Measurements from ENCODE around the gene ZBTB2. TPM values are rescaled to one million over a fixed set of nuclear protein-coding genes. Genes with fewer than 3 reads are reported as not detected.
"Not testable (repeated sequence)": the region's sequence is repeated elsewhere in the genome, so short reads cannot be mapped to it uniquely, and the experiment has no call there.

The ZBTB2 gene
- total RNA-seq, 1 experiment from 2014 or later, result 20.3 TPM

DNA sequence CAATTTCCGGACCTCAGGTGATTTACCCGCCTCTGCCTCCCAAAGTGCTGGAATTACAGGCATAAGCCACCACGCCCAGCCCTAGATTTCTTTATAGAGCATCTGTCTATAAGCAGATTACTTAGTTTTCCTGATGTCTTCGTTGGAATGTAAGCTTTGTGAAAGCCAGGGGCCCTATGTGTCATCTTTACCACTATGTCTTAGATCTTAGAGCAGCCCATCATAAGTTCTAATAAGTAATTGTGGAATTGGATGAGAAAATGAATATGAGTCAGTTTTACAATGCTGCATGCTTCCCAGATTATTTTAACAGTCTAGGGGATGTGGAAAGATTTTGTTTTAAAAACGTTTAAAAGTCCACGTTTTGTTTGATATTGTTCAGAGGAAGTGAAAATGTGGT, 9.1 kb upstream of the ZBTB2 start:
- DNase-seq (ENCODE audit: low spot score), result no peak

DNA sequence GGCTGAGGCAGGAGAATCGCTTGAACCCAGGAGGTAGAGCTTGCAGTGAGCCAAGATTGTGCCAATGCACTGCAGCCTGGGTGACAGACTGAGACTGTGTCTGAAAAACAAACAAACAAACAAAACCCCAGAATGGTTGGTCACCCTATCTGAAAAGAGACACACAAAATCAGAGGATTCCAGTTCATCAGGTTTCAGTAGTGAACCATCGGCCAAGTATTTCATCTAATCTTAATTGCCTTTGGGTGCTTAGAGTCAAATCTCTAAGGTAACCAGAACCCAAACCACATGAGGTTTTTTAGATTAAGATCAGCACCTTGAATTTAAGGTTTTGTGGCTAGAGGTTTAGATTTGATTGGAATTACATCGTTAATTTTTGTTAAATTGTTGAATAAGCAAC, 8.3 kb upstream of the ZBTB2 start:
- peak; percentile 30 for DNase-seq (ENCODE audit: low spot score)

DNA sequence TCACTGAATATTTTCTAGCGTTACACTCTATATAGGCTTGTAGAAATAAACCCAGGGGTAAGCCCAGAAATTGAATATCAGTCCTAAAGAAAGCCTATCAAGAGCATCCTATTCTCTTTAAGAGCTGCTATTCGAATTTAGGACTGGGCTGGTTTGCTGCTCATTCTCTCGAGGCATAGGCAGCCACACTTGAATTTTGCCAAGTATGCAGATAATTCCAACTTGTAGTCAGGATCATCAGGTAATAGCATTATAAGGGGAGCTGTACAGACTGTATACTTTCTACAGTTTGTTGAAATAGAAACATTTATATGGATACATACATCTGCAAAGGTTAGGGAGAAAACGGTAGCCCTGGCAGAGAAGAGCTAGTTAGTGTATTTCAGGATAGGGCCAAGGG, 2.1 kb upstream of the ZBTB2 start:
- no peak for DNase-seq (ENCODE audit: low spot score)

DNA sequence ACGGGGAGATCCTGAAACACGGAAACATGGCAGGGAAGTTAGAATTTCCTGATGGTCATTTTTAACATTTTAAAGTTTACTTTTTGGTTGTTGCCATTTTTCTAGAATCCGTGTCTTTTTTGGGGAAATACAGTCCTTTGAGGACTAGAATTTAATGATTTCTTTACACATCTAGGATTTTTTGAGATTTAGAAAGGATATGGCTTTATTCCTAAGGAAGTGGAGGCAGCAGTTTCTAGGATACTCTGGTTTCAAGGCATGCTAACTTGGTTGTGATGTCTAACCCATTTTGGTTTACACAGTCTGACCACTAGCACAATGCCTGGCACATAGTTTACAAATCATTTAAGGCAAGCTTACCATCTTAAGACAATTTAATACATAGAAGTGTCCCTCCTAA, 1.1 kb upstream of the ZBTB2 start:
- no peak for DNase-seq (ENCODE audit: low spot score)

DNA sequence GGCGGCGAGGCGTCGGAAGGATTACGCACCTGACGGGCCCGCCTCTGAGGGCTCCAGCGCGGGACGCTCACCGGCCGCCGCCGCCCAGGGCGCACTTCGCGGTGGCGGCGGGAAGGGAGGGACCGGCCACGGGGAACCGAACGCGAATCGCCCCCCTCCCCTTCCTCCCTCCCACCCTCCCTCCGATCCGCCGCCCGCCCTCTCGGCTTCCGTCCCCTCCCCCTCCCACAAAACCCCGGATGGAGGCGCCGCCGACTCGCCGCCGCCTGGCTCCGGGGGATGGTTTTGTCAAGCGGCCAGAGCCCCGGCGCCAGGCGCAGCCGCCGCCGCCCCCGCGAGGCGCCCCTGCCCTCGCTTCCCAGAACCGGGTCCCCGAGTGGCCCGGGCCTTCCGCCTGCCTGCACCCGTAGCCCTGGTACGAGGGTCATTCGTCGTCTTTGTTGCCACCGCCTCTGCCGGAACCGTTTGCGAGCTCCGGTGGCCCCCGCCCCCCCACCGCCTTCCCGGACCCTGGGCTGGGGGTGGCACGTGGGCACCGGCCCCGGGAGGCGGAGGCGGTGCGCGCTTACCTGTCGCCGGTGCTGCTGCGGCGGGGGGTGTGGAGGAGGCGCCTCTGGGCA, 398 bp downstream of the ZBTB2 start:
- DNase-seq (ENCODE audit: low spot score), result peak; percentile 38

DNA sequence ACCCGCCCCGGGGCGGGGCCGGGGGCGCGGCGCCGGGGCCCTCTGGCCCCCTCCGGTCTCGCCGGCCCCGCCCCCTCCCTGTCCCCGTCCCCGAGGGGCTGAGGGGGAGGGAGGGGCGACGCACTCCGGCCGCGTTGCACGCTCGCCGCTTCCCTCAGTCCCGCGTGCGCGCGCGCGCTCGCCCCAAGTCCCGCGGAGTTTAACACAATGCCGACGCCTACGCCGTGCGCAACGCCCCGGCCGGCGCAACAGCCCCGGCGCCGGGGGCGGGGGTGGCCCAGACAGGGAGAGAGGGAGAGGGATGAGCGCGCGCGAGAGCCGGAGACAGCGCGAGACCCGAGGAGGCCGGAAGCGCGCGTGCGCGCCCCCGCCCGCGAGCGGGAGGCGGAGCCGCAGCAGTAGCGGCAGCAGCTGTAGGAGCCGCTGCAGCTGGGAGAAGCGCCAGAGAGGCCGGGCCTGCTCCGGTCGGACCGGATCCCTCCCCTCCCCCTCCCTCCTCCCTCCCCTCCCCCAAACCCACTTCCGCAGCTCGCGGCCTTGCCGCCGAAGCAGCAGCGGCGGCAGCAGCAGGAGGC, 996 bp downstream of the ZBTB2 start:
- DNase-seq (ENCODE audit: low spot score), result peak; percentile 98

DNA sequence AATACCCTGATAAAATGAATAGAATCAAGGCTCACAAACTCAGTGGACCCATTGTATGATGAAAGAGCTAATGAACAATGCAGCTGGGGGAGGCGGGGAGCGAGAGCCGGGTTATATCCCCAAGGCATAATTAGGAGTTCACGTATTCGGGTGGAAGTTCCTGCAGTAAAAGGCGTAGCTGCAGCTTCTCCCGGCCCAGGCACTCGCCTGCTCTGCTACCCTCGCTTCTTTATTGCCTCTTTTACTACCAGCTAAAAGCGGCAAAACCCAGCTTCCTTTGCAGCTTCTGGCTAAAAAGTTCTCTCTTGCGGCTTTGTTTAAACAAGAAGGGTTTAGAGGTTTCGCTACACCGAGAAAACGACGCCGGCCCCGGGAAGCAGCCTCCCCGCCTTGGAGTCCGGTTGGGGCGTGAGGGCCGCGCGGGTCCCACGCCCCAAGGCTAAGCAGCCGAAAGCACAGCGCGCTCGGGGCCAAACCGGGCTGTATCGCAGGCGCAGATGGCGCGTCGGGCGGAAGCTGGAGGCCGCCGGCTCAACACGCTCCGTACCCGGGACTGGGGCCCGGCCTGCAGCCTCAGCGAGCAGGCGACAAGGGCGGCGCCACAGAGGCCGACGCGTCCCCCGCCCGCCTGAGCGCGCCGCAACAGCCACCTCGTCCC, 1.6 kb downstream of the ZBTB2 start:
- peak; percentile 76 for DNase-seq (ENCODE audit: low spot score)

DNA sequence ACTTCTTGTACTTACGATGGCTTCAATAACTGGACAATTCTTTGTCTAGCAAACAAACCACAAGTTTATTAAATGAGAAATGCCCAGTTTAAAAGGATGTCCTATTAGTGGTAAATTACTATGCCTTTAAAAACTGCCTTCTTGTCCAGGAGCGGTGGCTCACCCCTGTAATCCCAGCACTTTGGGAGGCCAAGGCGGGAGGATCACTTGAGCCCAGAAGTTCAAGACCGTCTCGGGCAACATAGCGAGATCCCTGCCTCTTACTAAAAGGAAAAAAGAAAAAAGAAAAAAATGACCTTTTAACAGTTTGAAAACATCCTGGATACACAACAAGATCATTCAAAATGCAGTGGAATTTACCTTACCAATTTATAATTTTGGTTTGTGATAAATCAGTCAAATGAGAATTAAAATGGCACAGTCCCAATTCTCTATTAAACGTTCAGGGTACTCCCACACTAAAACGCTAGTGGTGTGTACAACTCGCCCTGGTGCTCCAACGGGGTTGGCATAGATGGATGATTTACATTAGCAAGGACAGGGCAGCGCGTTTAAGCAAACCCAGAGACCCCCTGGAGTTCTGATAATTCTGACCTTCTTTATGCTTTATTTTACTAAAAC, 2.3 kb downstream of the ZBTB2 start:
- no peak for DNase-seq (ENCODE audit: low spot score)

DNA sequence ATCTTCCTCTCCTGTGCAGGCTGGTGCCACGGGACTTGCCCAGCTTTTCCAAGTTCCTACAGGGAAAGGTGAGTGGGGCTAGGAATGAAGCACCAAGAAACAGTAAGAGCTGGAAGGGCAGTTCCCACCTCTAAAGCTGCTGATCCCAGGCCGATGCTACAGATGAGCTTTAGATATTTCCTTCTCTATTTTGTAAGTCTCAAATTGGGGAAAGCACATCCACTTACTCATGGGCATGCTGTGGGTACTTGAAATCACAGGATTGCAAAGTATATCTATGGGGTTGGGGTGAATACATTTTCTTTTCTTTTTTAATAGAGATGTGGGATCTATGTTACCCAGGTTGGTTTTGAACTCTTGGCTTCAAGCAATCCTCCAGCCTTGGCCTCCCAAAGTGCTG, 3.1 kb downstream of the ZBTB2 start:
- no peak for DNase-seq (ENCODE audit: low spot score)

DNA sequence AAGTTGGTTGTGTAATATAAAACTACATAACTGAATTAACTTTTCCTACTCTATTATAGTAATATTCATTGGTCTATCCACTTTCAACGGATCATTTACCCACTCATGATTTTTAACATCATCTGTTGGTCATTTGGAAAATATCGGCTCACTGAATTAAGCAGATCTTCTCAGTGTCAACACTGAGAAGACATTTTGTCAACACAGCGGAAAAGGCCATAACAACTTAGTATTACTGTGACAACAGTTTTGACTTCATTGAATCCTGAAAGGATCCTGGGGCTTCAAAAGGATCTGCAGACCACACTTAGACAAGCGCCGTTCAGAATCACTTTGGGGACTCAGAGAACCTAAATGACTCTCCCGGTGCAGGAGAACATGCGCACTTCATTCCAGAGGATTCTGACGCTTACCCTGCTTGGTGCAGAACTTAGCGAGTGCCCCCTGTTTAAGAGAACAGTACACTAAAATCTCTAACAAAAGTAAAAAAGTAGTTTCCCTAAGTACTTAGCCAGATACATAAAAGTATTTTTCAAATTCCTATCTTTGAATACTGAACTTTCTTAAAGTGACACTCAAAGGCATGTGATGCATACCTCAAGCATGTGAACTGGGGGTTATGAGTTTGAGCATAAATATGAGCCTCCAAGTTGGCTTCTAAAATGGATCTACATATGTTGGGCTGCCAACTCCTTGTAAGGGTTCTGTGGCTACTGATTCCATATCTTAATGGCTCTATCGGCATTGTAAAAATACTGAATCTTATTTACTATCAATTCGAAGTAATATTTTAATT, 4.0 kb downstream of the ZBTB2 start:
- no peak for DNase-seq (ENCODE audit: low spot score)

DNA sequence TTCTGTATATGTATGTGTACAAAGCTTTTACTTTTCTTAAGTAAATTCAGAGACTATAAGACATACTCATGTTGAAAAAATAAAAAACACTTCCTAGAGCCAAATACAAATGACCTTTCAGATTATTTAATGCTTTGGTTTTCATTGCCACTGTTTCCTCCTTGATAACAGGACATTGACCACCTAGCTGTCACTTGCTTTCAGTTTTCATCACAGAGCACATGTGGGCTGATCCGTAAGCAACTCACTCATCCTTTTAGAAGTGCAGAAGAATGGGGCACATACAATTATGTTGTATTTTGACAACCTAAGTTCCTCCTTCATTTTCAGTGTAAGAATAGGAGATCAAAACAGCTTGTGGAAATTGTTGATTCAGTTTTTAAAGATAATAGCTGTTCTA, 6.2 kb downstream of the ZBTB2 start:
- DNase-seq (ENCODE audit: low spot score), result no peak

DNA sequence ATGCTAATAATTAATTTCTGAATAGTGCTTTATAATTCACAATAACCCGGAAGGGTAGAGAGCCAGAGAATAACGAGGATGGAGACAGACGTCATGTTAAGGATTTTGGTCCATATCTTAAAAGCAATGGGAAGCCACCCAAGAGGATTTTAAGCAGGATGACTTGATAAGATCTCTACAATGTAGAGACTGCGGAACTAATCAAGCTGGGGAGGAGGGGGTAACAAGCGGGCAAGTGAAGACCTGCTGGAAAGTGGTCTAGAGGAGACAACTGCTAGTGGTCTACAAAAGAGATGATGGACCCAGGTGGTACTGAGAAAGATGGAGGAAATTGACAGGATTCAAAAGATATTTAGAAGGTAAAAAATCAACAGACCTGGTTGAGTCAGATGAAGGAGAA, 7.2 kb downstream of the ZBTB2 start:
- no peak for DNase-seq (ENCODE audit: low spot score)

DNA sequence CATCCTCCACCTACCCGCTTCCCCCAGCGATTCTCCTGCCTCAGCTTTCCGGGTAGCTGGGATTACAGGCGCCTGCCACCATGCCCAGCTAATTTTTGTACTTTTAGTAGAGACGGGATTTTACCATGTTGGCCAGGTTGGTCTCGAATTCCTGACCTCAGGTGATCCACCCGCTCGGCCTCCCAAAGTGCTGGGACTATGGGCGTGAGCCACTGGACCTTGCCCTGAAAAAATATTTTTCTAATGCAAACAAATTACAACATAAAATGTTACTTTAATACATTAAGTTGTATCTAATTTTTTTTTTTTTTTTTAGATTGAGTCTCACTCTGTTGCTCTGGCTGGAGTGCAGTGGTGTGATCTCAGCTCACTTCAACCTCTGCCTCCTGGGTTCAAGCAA, 8.7 kb downstream of the ZBTB2 start:
- not testable (repeated sequence) for DNase-seq (ENCODE audit: low spot score)

DNA sequence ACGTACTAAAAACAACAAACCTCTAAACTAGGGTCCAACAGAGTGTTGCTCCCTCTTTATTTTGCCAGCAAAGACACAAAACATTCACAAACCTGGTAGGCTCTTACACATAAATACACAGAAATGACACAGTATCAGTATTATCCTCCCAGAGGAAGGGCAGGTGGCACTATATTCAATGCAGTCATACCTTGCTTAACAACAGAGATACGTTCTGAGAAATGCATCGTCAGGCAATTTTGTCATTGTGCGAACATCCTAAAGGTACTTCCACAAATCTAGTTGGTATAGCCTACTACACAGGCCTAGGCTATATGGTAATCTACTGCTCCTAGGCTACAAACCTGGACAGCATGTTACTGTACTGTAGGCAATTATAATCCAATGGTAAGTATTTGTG, 9.6 kb downstream of the ZBTB2 start:
- no peak for DNase-seq (ENCODE audit: low spot score)

DNA sequence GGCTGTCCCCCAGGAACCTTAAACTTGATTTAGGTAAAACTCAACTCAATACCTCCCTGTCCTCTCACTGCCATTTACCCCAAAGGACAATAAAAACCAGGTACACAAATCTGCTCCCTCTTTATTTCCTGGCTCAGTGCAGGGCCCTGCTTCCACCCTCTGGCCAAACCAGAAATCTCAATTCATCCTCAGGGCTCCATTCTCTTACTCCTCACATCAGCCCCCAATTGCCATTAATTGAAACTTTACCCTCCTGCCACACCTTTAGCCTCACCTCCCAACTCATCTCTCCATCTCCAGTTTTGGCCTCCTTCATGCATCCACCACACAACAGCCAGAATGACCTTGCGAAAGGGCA, 10.5 kb downstream of the ZBTB2 start:
- DNase-seq (ENCODE audit: low spot score), result no peak

DNA sequence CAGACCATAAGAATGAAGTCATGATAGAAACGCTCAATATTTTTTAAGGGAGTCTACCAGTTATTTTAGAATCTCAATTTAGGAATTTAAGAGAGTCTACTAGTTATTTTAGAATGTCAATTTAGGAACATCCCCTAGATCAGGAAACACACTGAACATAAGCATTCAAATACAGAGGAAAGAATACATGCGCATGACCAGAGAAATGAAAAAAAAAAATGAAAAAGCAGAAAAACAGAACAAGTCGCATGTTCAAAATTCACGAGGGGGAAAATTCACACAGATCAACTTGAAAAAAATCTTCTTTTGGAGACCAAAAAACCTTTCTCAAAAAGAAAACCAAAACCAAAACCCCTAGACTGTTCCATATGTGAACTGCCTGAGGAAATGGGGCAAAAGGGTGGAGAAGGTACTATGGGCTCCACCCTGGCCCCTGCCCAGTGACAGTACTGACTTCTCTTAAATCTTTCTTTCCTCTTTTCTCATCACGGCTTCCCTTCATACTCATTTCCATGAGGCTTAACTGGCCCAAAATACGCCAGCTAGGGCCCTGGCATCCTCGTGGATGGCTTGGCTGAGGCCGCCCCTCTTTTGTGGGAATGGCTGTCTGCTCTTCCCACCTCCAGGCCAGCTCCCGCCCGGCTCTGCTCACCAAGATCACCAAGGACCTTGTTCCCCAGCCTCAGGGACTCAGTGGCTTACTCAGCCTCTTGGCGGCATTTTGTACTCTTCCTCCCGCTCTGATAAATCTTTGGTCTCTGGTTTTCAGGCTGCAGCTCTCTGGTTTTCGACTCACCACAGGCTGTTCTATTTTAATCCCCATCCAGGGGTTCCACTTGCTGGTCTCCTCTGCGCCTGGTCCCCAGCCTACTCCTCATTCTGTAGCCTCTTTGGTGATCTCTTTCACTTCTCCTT, 11.2 kb downstream of the ZBTB2 start:
- DNase-seq (ENCODE audit: low spot score), result no peak

DNA sequence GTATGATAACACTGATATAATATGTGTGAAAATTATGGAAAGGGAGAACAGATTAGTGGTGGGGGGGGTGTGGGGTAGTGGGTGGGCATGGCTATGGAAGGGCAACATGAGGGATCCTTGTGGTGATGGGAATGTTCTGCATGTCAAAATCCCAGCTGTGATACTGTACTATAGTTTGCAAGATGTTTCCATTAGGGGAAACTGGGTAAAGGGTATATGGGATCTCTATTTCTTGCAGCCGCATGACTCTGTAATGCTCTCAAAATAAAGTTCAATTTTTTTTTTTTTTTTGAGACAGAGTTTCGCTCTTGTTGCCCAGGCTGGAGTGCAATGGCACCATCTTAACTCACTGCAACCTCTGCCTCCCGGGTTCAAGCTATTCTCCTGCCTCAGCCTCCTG, 14.3 kb downstream of the ZBTB2 start:
- DNase-seq (ENCODE audit: low spot score), result no peak

DNA sequence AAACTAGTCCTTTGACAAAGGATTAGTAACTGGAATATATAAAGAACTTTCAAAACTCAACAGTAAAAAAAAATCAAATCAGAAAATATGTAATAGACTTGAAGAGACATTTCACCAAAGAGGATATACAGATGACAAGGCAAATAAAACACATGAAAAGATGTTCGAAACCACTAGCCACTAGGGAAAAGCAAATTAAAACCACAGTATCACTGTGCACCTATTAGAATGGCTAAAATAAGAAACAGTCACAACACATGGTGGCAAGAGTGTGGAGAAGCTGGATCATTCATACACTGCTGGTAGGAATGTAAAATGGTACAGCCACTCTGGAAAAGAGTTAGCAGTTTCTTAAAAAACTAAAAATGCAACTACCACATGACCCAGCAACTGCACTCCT, 14.9 kb downstream of the ZBTB2 start:
- no peak for DNase-seq (ENCODE audit: low spot score)

DNA sequence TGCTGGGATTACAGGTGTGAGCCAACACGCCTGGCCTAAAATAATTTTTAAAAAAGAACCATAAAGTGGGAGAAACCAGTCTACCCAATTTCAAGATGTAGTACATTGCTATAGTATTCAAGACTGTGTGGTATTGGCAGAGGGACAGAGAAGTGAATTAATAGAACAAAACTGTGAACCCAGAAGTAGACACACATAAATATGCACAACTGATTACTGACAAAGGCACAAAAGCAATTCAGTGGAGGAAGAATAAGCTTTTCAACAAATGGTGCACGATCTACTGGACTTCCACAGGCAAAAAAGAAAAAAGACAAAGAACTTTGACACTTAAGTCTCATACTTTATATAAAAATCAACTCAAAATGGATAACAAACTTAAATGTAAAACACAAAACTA, 15.5 kb downstream of the ZBTB2 start:
- no peak for DNase-seq (ENCODE audit: low spot score)

DNA sequence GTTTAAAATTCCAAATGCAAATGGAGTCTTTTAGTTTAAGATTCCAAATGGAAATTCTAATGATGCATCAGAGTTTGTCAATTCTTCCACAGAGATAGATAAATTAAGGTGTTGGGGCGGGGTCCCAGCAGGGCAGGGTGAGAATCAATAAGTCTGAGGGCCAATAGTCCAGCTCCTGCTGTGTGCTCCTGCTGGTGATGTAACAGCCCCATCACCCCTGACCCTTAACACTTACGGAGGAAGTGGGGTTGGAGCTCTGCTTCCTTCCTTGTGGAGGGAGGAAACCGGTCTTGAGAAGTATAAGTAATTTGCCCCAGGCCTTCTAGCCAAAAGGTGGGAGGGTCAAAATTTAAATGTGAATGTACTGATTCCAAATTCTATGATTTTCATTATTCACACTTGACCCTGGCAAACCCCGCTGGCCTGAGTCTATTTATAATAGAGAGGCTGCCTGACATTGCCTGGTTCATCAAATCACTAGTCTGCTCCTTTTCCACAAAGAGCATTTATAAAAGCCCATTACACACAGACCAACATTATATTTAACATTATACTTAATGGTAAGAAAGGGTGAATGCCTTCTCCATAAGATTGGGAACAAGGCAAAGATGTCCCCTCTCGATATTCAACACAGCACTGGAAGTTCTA, 17.2 kb downstream of the ZBTB2 start:
- DNase-seq (ENCODE audit: low spot score), result no peak

DNA sequence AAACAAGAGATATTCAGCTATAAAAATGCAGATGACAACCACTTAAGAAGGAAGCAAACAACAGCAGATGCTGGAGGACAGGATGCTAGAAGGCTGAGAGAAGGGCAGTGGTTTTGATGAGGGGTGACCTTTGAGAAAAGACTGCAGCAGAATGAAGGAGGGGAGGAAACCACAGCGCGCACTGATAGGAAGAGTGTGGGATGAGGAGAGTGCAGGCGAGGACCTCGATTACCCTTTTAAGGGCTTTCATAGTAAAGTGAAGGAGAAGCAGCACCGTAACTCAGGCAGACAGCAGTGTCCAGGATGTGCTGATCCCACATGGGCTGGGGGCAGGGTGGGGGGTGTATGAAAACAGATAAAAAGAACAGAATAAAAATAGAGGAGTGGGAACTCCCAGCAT, 19.2 kb downstream of the ZBTB2 start:
- no peak for DNase-seq (ENCODE audit: low spot score)

All from HT-29 (cell line).